Measurements from ENCODE around the gene SLC25A21.

GRCh38 chr14:36931791-36932190 is 240.6 kb downstream of the SLC25A21 start:
- TF ChIP-seq CTCF (conservative IDR thresholded peaks at IDR 0.05 in 1 of 2, IDR thresholded peaks at IDR 0.05 in 1 of 2; ENCODE audit: low read depth in 1 of 2, low read length in 2 of 2): no peak
- TF ChIP-seq EZH2 (IDR thresholded peaks at IDR 0.05; ENCODE audit: low read length, missing control alignments): no peak
